NCI-H82 (cell line): ENCODE results near the gene SLC22A12.

Experiments
- DNase-seq: peaks from one replicate; lab custom pipeline; 2025; lab: John Stamatoyannopoulos, UW

The SLC22A12 gene

GRCh38 chr11:64562723-64563351 lies 28.2 kb upstream of the SLC22A12 start:
- no peak for DNase-seq

GRCh38 chr11:64563966-64564365 lies 27.1 kb upstream of the SLC22A12 start:
- DNase-seq = no peak

GRCh38 chr11:64564419-64564818 lies 26.6 kb upstream of the SLC22A12 start:
- no peak for DNase-seq

- DNase-seq = peak; percentile 34
Observed at GRCh38 chr11:64564947-64565889, 25.8 kb upstream of the SLC22A12 start.

- peak; percentile 82 for DNase-seq
Observed at GRCh38 chr11:64566042-64566914, 24.7 kb upstream of the SLC22A12 start.

- no peak for DNase-seq
Observed at GRCh38 chr11:64566915-64567891, 23.8 kb upstream of the SLC22A12 start.

- no peak for DNase-seq
Observed at GRCh38 chr11:64568041-64568571, 22.9 kb upstream of the SLC22A12 start.

- DNase-seq = no peak
Observed at GRCh38 chr11:64568584-64569140, 22.4 kb upstream of the SLC22A12 start.

- peak; percentile 37 for DNase-seq
Observed at GRCh38 chr11:64569300-64569970, 21.6 kb upstream of the SLC22A12 start.

- no peak for DNase-seq
Observed at GRCh38 chr11:64570341-64570740, 20.7 kb upstream of the SLC22A12 start.

GRCh38 chr11:64571050-64571409 lies 20.0 kb upstream of the SLC22A12 start:
- no peak for DNase-seq

GRCh38 chr11:64571410-64572091 lies 19.5 kb upstream of the SLC22A12 start:
- DNase-seq = peak; percentile 37

- no peak for DNase-seq
Observed at GRCh38 chr11:64572143-64572542, 18.9 kb upstream of the SLC22A12 start.

GRCh38 chr11:64577202-64577601 lies 13.8 kb upstream of the SLC22A12 start:
- DNase-seq = no peak

- no peak for DNase-seq
Observed at GRCh38 chr11:64580412-64580811, 10.6 kb upstream of the SLC22A12 start.

GRCh38 chr11:64581057-64581523 lies 9.9 kb upstream of the SLC22A12 start:
- DNase-seq = no peak

- no peak for DNase-seq
Observed at GRCh38 chr11:64582885-64583284, 8.1 kb upstream of the SLC22A12 start.

- DNase-seq = no peak
Observed at GRCh38 chr11:64583296-64584262, 7.4 kb upstream of the SLC22A12 start.
